ENCODE data around the gene A4GALT.

A4GALT gene

DNA sequence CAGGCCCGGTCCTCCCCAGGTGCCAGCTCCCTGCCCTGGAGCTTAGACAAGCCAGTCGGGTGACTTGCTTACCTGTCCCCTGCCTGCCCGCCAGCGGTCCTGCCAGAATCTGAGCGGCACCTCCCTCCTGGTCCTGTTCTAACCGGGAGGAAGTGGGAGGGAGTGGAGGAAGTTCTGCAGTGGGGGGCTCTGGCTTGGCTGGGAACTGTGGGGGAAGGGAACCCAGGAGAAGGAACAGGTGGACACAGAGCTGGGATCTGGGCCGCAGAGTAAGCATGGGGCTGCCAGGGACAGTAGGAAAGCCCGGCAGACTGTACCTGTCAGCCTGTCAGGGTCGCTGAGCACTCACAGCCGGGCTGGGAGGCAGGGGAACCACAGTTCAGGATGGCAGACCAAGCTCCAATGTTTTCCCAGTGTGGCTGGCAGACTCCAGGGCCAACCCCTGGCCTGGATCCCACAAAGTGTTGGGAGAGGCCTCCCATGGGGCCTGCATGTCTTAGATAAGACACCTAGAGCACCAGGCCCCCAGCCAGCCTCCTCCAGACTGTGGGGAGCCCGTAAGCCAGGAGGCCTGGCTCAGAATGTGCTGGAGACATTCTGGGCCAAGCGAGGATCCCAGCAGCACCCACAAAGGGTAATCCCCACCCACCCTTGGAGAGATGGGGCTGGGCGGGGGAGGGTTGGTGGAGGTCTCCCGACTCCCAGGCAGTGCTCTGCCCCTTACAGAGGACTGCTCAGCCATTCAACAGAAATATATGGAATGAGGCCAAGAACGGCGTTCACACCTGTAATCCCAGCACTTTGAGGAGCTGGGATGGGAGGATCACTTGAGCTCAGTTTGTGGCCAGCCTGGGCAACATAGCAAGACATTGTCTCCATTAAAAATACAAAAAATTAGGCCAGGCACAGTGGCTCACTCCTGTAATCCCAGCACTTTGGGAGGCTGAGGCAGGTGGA is 73.8 kb downstream of the A4GALT start:
- TF ChIP-seq ESRRG (CRISPR knock-in tag; IDR thresholded peaks at IDR 0.05) (no peak), GLIS3 (CRISPR knock-in tag; IDR thresholded peaks at IDR 0.05) (no peak)
- no peak for ATAC-seq

DNA sequence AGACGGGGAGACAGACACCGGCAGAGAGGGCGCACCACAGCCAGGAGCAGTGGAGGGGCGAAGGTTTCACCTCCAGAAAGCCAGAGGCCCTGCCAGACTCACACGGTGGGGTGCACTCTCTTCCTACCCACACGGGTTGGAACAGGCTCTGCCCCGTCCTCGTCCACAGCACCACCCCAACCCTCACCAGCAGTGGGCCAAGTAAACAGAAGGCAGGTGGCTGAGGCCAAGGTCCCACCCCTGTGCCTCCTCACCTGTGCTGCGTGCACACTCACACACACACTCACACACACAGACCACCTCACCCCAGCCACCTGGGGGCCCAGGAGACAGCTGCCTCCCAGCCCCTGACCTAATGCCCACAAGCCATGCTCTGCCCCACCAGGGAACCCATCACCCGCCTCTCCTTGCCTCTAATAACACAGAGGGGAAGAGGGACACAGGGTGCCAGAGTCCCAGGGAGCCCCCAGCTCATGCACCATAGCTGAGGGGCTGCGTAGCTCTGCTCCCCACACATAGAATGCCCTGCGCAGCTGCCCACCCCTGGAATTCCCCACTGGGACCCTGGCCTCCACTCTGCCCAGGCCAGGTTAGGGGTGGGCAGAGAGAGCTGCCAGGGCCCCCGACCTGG is 74.6 kb downstream of the A4GALT start:
- no peak for TF ChIP-seq OSR1 (CRISPR knock-in tag; IDR thresholded peaks at IDR 0.05)
- TF ChIP-seq, protein P1, sequence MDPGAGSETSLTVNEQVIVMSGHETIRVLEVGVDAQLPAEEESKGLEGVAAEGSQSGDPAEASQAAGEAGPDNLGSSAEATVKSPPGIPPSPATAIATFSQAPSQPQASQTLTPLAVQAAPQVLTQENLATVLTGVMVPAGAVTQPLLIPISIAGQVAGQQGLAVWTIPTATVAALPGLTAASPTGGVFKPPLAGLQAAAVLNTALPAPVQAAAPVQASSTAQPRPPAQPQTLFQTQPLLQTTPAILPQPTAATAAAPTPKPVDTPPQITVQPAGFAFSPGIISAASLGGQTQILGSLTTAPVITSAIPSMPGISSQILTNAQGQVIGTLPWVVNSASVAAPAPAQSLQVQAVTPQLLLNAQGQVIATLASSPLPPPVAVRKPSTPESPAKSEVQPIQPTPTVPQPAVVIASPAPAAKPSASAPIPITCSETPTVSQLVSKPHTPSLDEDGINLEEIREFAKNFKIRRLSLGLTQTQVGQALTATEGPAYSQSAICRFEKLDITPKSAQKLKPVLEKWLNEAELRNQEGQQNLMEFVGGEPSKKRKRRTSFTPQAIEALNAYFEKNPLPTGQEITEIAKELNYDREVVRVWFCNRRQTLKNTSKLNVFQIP (CRISPR knock-in tag; IDR thresholded peaks at IDR 0.05; ENCODE audit: borderline replicate concordance, low read depth), result no peak
- no peak for TF ChIP-seq ZFP3 (CRISPR knock-in tag; IDR thresholded peaks at IDR 0.05)
- TF ChIP-seq SNAI2 (CRISPR knock-in tag; IDR thresholded peaks at IDR 0.05), result no peak
- TF ChIP-seq CSDC2 (CRISPR knock-in tag; IDR thresholded peaks at IDR 0.05), result no peak
- TF ChIP-seq, protein P2, sequence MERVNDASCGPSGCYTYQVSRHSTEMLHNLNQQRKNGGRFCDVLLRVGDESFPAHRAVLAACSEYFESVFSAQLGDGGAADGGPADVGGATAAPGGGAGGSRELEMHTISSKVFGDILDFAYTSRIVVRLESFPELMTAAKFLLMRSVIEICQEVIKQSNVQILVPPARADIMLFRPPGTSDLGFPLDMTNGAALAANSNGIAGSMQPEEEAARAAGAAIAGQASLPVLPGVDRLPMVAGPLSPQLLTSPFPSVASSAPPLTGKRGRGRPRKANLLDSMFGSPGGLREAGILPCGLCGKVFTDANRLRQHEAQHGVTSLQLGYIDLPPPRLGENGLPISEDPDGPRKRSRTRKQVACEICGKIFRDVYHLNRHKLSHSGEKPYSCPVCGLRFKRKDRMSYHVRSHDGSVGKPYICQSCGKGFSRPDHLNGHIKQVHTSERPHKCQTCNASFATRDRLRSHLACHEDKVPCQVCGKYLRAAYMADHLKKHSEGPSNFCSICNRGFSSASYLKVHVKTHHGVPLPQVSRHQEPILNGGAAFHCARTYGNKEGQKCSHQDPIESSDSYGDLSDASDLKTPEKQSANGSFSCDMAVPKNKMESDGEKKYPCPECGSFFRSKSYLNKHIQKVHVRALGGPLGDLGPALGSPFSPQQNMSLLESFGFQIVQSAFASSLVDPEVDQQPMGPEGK (CRISPR knock-in tag; IDR thresholded peaks at IDR 0.05; ENCODE audit: borderline replicate concordance), result no peak
- TF ChIP-seq, protein P3, sequence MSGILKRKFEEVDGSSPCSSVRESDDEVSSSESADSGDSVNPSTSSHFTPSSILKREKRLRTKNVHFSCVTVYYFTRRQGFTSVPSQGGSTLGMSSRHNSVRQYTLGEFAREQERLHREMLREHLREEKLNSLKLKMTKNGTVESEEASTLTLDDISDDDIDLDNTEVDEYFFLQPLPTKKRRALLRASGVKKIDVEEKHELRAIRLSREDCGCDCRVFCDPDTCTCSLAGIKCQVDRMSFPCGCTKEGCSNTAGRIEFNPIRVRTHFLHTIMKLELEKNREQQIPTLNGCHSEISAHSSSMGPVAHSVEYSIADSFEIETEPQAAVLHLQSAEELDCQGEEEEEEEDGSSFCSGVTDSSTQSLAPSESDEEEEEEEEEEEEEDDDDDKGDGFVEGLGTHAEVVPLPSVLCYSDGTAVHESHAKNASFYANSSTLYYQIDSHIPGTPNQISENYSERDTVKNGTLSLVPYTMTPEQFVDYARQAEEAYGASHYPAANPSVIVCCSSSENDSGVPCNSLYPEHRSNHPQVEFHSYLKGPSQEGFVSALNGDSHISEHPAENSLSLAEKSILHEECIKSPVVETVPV (CRISPR knock-in tag; IDR thresholded peaks at IDR 0.05), result no peak
- TF ChIP-seq RARB (CRISPR knock-in tag; IDR thresholded peaks at IDR 0.05), result no peak
- TF ChIP-seq ZNF565 (CRISPR knock-in tag; conservative IDR thresholded peaks at IDR 0.05; ENCODE audit: low read depth), result no peak
- TF ChIP-seq, protein P4, sequence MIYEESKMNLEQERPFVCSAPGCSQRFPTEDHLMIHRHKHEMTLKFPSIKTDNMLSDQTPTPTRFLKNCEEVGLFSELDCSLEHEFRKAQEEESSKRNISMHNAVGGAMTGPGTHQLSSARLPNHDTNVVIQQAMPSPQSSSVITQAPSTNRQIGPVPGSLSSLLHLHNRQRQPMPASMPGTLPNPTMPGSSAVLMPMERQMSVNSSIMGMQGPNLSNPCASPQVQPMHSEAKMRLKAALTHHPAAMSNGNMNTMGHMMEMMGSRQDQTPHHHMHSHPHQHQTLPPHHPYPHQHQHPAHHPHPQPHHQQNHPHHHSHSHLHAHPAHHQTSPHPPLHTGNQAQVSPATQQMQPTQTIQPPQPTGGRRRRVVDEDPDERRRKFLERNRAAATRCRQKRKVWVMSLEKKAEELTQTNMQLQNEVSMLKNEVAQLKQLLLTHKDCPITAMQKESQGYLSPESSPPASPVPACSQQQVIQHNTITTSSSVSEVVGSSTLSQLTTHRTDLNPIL (CRISPR knock-in tag; IDR thresholded peaks at IDR 0.05; ENCODE audit: low read depth), result no peak
- TF ChIP-seq, protein P5, sequence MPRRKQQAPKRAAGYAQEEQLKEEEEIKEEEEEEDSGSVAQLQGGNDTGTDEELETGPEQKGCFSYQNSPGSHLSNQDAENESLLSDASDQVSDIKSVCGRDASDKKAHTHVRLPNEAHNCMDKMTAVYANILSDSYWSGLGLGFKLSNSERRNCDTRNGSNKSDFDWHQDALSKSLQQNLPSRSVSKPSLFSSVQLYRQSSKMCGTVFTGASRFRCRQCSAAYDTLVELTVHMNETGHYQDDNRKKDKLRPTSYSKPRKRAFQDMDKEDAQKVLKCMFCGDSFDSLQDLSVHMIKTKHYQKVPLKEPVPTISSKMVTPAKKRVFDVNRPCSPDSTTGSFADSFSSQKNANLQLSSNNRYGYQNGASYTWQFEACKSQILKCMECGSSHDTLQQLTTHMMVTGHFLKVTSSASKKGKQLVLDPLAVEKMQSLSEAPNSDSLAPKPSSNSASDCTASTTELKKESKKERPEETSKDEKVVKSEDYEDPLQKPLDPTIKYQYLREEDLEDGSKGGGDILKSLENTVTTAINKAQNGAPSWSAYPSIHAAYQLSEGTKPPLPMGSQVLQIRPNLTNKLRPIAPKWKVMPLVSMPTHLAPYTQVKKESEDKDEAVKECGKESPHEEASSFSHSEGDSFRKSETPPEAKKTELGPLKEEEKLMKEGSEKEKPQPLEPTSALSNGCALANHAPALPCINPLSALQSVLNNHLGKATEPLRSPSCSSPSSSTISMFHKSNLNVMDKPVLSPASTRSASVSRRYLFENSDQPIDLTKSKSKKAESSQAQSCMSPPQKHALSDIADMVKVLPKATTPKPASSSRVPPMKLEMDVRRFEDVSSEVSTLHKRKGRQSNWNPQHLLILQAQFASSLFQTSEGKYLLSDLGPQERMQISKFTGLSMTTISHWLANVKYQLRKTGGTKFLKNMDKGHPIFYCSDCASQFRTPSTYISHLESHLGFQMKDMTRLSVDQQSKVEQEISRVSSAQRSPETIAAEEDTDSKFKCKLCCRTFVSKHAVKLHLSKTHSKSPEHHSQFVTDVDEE (CRISPR knock-in tag; IDR thresholded peaks at IDR 0.05), result no peak
- no peak for ATAC-seq

DNA sequence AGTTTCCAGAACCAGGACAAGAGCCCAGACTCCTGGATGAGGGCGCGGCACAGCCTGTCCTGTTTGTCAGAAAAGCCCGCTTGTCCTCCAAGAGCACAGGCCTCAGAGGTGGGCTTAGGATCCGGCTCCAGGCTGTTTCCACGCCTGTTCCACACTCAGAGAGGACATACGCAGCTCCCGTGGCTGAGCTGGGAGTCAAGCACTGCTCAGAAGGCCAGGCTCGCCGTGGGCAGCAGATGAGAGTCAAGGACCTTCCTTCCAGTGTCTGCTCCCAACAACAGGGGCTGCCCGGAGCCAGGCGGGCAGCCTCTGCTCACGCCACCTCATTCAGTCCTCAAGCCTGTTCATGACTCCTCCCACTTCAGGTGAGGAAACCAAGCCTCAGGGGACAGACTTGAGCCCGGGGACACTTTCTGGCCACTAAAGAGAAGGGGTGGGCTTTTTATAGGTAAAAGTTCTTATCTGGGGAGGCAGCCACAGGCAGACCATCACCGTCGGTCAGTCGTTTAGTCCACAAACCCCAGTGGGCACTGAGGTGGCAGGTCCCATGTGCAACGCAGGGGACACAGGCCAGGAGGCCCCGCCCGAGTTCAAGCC is 75.2 kb downstream of the A4GALT start:
- ATAC-seq, result no peak
- no peak for TF ChIP-seq TCF4 (CRISPR knock-in tag; IDR thresholded peaks at IDR 0.05; ENCODE audit: borderline replicate concordance)
- TF ChIP-seq, protein P1 (CRISPR knock-in tag; IDR thresholded peaks at IDR 0.05; ENCODE audit: borderline replicate concordance, low read depth), result no peak
- TF ChIP-seq, protein P3 (CRISPR knock-in tag; IDR thresholded peaks at IDR 0.05), result no peak
- TF ChIP-seq RARB (CRISPR knock-in tag; IDR thresholded peaks at IDR 0.05), result no peak
- no peak for TF ChIP-seq BACH2 (CRISPR knock-in tag; IDR thresholded peaks at IDR 0.05; ENCODE audit: borderline replicate concordance)
- no peak for TF ChIP-seq ARNTL (CRISPR knock-in tag; IDR thresholded peaks at IDR 0.05; ENCODE audit: borderline replicate concordance, low read depth)
- TF ChIP-seq ESRRG (CRISPR knock-in tag; IDR thresholded peaks at IDR 0.05), result no peak
- no peak for TF ChIP-seq ZFP30 (CRISPR knock-in tag; IDR thresholded peaks at IDR 0.05)
- no peak for TF ChIP-seq SNAI2 (CRISPR knock-in tag; IDR thresholded peaks at IDR 0.05)
- no peak for TF ChIP-seq TOX (CRISPR knock-in tag; IDR thresholded peaks at IDR 0.05; ENCODE audit: borderline replicate concordance)
- TF ChIP-seq ISL1 (CRISPR knock-in tag; IDR thresholded peaks at IDR 0.05), result no peak
- TF ChIP-seq, protein P2 (CRISPR knock-in tag; IDR thresholded peaks at IDR 0.05; ENCODE audit: borderline replicate concordance), result no peak
- no peak for TF ChIP-seq PPARA (CRISPR knock-in tag; IDR thresholded peaks at IDR 0.05; ENCODE audit: borderline replicate concordance)

All from SK-N-SH treated with all-trans-retinoic acid at 6 μM for 48 hours (cell line).